ENCODE results near the gene KIT.

KIT gene

DNA sequence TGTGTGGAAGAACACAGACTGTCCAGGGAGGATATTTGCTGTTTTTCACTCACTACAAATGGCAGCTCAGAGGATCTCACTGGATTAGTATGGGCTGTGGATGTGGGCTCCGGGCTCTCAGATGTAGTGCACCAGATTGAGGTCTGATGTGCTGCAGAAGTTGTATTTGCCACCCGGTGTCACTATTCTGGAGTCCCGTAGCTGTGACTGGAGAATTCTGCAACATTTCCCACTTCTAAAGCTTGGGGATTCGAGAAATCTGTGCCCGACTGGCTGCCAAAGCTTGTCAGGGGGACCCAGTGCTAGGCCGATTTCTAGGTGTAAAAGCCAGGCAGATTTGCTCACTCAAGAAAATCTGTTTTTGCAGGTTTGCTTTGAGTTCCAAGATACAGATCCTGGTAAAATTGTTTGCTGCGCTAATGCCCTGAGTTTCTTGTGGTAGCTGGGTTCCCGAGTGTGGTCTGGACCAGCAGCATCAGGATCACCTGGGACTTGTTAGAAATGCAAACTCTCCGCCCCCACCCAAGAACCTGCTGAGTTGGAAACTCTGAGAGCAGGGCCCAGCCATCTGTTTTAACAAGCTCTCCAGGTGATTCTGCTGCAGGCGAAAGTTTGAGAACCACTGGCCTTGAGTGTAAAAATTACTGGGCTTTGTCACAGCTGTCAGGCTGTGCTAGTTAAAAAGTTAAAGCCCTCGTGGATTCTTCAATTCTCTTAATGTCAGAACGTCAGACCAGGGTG, 18.1 kb downstream of the KIT start:
- DNase-seq, result no peak
- H3K27ac ChIP-seq (ENCODE audit: insufficient read depth, low read length, poor library complexity, severe bottlenecking), result no peak overlapping the region
- no peaks in the 10 kb centered on the region for H3K4me1 ChIP-seq (ENCODE audit: control insufficient read depth, insufficient read depth, low read length, poor library complexity, severe bottlenecking)
- H3K27me3 ChIP-seq (replicated peaks; ENCODE audit: control insufficient read depth, insufficient read depth, low read length, poor library complexity, severe bottlenecking), result no peaks in the 10 kb centered on the region
- H3K4me3 ChIP-seq (ENCODE audit: insufficient read depth, low read depth, low read length, poor library complexity, severe bottlenecking), result no peak overlapping the region
- no peaks in the 10 kb centered on the region for H3K36me3 ChIP-seq (ENCODE audit: control insufficient read depth, insufficient read depth, low read length)
- no peaks in the 10 kb centered on the region for H3K9me3 ChIP-seq (ENCODE audit: control insufficient read depth, low read length)

DNA sequence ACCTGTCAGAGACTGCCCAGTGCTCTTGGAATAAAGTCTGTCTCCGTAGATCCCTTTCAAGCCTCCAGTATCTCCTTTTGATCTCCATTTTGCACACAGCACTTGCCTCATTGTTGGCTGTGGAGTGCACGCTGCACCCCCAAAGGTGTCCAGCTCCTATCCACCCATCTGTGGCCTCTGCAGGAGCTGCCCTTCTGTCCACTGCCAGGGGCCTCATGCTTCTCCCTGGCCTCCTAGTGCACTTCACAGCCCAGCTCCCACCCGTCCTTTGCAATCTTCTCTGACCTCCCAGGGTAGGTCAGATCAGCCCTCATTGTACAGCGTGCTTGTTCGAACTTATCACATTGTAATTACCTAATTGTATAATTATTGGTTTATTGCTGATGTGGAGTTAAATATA, 18.9 kb downstream of the KIT start:
- Histone ChIP-seq H3K4me1 (ENCODE audit: control insufficient read depth, insufficient read depth, low read length, poor library complexity, severe bottlenecking) (no peaks in the 10 kb centered on the region), H3K9me3 (ENCODE audit: control insufficient read depth, low read length) (no peaks in the 10 kb centered on the region), H3K4me3 (ENCODE audit: insufficient read depth, low read depth, low read length, poor library complexity, severe bottlenecking) (no peak overlapping the region), H3K27me3 (replicated peaks; ENCODE audit: control insufficient read depth, insufficient read depth, low read length, poor library complexity, severe bottlenecking) (no peaks in the 10 kb centered on the region), H3K27ac (ENCODE audit: insufficient read depth, low read length, poor library complexity, severe bottlenecking) (no peak overlapping the region), H3K36me3 (ENCODE audit: control insufficient read depth, insufficient read depth, low read length) (no peaks in the 10 kb centered on the region)
- no peak for DNase-seq

DNA sequence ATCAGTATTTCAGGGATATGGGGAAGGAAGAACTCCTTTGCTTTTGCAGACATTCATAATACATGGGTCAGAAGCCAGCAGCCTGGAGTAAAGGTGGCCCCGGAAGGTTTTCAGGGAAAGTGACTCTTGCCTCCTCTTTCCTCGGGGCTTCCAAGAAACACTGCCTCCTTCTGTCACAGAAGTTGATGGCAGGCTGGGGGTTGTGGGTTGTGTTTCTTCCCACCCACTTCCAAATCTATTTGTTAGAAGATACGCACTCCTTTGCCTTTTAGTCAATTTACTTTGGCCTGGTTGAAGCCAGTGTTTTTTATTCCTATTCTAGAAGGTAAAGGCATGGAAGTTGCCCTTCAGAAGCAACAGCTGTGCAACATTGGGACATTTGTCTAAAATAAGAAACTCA, 19.7 kb downstream of the KIT start:
- Histone ChIP-seq H3K9me3 (ENCODE audit: control insufficient read depth, low read length) (no peaks in the 10 kb centered on the region), H3K27me3 (replicated peaks; ENCODE audit: control insufficient read depth, insufficient read depth, low read length, poor library complexity, severe bottlenecking) (no peaks in the 10 kb centered on the region), H3K4me1 (ENCODE audit: control insufficient read depth, insufficient read depth, low read length, poor library complexity, severe bottlenecking) (no peaks in the 10 kb centered on the region), H3K27ac (ENCODE audit: insufficient read depth, low read length, poor library complexity, severe bottlenecking) (no peak overlapping the region), H3K36me3 (ENCODE audit: control insufficient read depth, insufficient read depth, low read length) (no peaks in the 10 kb centered on the region), H3K4me3 (ENCODE audit: insufficient read depth, low read depth, low read length, poor library complexity, severe bottlenecking) (no peak overlapping the region)
- DNase-seq, result no peak

DNA sequence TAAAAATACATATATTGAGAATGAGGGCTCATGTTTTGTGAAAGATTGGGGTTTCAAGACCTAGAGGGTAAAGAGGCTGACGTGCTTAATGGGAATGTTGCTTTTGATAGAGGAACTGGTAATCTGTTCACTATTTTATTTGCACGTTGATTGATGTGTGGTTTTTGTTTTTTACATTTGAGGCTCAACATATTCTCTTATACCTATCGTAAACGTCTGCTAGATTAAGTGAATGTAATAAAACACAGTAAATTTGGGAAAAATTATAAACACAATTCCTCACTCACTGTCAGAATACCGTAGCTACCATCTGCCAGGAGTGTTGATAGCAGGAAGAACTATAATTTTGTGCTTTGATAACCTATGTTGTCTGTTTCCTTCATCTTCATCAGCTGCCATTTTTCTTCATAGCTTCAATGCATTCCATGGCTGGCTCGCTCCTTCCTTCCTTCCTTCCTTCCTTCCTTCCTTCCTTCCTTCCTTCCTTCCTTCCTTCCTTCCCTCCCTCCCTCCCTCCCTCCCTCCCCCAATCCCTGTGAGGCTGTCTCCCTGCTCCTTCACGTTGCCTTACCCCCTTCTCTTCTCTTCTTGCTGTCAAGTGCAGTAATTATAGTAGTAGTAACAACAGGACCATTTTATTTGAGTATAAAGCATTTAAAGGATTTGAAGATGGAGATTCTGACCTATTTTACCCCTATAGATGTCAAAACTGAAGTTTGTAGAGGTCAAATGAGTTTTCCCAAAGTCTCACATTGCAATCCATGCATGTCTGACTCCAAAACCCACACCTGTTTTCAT, 20.3 kb downstream of the KIT start:
- no peak for DNase-seq
- Histone ChIP-seq H3K36me3 (ENCODE audit: control insufficient read depth, insufficient read depth, low read length) (no peaks in the 10 kb centered on the region), H3K27me3 (replicated peaks; ENCODE audit: control insufficient read depth, insufficient read depth, low read length, poor library complexity, severe bottlenecking) (no peaks in the 10 kb centered on the region), H3K4me1 (ENCODE audit: control insufficient read depth, insufficient read depth, low read length, poor library complexity, severe bottlenecking) (no peaks in the 10 kb centered on the region), H3K9me3 (ENCODE audit: control insufficient read depth, low read length) (no peaks in the 10 kb centered on the region), H3K4me3 (ENCODE audit: insufficient read depth, low read depth, low read length, poor library complexity, severe bottlenecking) (no peak overlapping the region), H3K27ac (ENCODE audit: insufficient read depth, low read length, poor library complexity, severe bottlenecking) (no peak overlapping the region)

- no peak overlapping the region for H3K4me3 ChIP-seq (ENCODE audit: insufficient read depth, low read depth, low read length, poor library complexity, severe bottlenecking)
- H3K36me3 ChIP-seq (ENCODE audit: control insufficient read depth, insufficient read depth, low read length), result no peaks in the 10 kb centered on the region
- H3K9me3 ChIP-seq (ENCODE audit: control insufficient read depth, low read length), result no peaks in the 10 kb centered on the region
- H3K4me1 ChIP-seq (ENCODE audit: control insufficient read depth, insufficient read depth, low read length, poor library complexity, severe bottlenecking), result no peaks in the 10 kb centered on the region
- no peaks in the 10 kb centered on the region for H3K27me3 ChIP-seq (replicated peaks; ENCODE audit: control insufficient read depth, insufficient read depth, low read length, poor library complexity, severe bottlenecking)
- no peak for DNase-seq
- no peak overlapping the region for H3K27ac ChIP-seq (ENCODE audit: insufficient read depth, low read length, poor library complexity, severe bottlenecking)
These were observed 21.1 kb downstream of the KIT start for GRCh38 chr4:54678826-54679225.

GRCh38 chr4:54679813-54680212, 22.1 kb downstream of the KIT start:
- Histone ChIP-seq H3K4me1 (ENCODE audit: control insufficient read depth, insufficient read depth, low read length, poor library complexity, severe bottlenecking) (no peaks in the 10 kb centered on the region), H3K27ac (ENCODE audit: insufficient read depth, low read length, poor library complexity, severe bottlenecking) (no peak overlapping the region), H3K4me3 (ENCODE audit: insufficient read depth, low read depth, low read length, poor library complexity, severe bottlenecking) (no peak overlapping the region), H3K27me3 (replicated peaks; ENCODE audit: control insufficient read depth, insufficient read depth, low read length, poor library complexity, severe bottlenecking) (no peaks in the 10 kb centered on the region), H3K9me3 (ENCODE audit: control insufficient read depth, low read length) (no peaks in the 10 kb centered on the region), H3K36me3 (ENCODE audit: control insufficient read depth, insufficient read depth, low read length) (no peaks in the 10 kb centered on the region)
- no peak for DNase-seq

DNA sequence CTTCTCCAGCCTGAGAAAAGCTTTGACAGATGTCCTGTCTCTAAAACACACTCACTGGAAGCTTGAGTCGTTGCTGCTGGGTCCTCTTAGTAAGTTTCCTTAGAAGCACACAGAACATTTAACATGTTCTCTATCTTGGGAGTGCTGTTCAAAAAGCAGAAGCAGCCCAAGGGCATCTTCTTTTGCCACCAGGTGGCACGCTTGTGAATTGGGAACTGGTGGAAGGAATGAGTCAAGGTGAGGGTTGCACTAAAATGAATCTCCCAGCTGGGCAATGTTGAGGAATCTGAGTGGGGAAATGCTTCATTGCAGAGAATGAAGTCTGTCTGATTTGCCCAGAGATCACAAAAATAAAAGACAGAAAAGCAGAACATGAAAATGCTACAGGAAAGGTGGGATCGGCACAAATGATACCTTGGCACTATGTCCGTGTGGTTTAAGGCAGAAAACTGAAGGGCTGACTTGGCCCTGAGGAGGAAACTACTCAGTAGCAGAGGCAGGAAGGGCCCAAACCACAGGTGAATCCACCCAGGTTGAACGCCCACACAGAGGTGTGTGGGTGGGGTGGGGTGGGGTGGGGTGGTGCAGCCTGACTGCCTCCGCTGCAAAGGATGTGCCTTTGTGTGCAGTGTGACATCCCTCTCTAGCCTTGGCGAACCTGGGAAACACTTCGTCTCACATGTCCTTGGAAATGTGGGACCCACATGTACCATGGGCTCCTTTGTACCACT, 26.0 kb downstream of the KIT start:
- Histone ChIP-seq H3K4me1 (ENCODE audit: control insufficient read depth, insufficient read depth, low read length, poor library complexity, severe bottlenecking) (no peaks in the 10 kb centered on the region), H3K27me3 (replicated peaks; ENCODE audit: control insufficient read depth, insufficient read depth, low read length, poor library complexity, severe bottlenecking) (no peaks in the 10 kb centered on the region), H3K9me3 (ENCODE audit: control insufficient read depth, low read length) (no peaks in the 10 kb centered on the region), H3K36me3 (ENCODE audit: control insufficient read depth, insufficient read depth, low read length) (no peaks in the 10 kb centered on the region), H3K27ac (ENCODE audit: insufficient read depth, low read length, poor library complexity, severe bottlenecking) (no peak overlapping the region), H3K4me3 (ENCODE audit: insufficient read depth, low read depth, low read length, poor library complexity, severe bottlenecking) (no peak overlapping the region)
- peak in 2 of 3 donors; percentile 18 to 24 for DNase-seq

DNA sequence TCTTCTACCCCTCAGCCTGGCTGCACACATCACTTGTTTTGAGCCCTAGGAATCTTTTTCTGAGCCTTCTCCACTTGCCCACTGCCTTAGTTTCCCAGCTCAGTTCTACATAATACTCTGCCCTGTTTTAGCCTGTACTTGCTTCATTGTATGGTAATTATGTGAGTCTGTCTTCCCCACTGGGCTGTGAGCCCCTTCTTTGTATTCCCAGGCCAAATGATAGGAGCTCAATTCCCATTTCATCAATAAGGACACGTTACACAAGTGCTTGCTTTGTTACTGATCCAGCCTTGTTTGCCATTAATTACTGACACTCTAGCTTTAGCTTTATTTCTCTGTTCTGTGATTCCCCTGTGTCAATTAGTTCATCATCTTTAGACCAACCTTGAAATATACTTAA, 28.1 kb downstream of the KIT start:
- no peaks in the 10 kb centered on the region for H3K36me3 ChIP-seq (ENCODE audit: control insufficient read depth, insufficient read depth, low read length)
- DNase-seq, result no peak
- no peak overlapping the region for H3K4me3 ChIP-seq (ENCODE audit: insufficient read depth, low read depth, low read length, poor library complexity, severe bottlenecking)
- H3K9me3 ChIP-seq (ENCODE audit: control insufficient read depth, low read length), result no peaks in the 10 kb centered on the region
- no peaks in the 10 kb centered on the region for H3K4me1 ChIP-seq (ENCODE audit: control insufficient read depth, insufficient read depth, low read length, poor library complexity, severe bottlenecking)
- H3K27ac ChIP-seq (ENCODE audit: insufficient read depth, low read length, poor library complexity, severe bottlenecking), result no peak overlapping the region
- no peaks in the 10 kb centered on the region for H3K27me3 ChIP-seq (replicated peaks; ENCODE audit: control insufficient read depth, insufficient read depth, low read length, poor library complexity, severe bottlenecking)

GRCh38 chr4:54687887-54688841, 30.4 kb downstream of the KIT start:
- no peak for DNase-seq
- Histone ChIP-seq H3K4me1 (ENCODE audit: control insufficient read depth, insufficient read depth, low read length, poor library complexity, severe bottlenecking) (no peaks in the 10 kb centered on the region), H3K36me3 (ENCODE audit: control insufficient read depth, insufficient read depth, low read length) (no peaks in the 10 kb centered on the region), H3K4me3 (ENCODE audit: insufficient read depth, low read depth, low read length, poor library complexity, severe bottlenecking) (no peak overlapping the region), H3K9me3 (ENCODE audit: control insufficient read depth, low read length) (no peaks in the 10 kb centered on the region), H3K27me3 (replicated peaks; ENCODE audit: control insufficient read depth, insufficient read depth, low read length, poor library complexity, severe bottlenecking) (no peaks in the 10 kb centered on the region), H3K27ac (ENCODE audit: insufficient read depth, low read length, poor library complexity, severe bottlenecking) (no peak overlapping the region)
